SH-SY5Y (cell line): ENCODE measurements around the gene PNPO.

Experiments
- GATA2 ChIP-seq: IDR thresholded peaks from 2 replicates; pipeline ENCODE4 v1.6.1; 2011; ENCODE audit warnings: mild to moderate bottlenecking, low read depth, low read length
- GATA3 ChIP-seq: IDR thresholded peaks from 2 replicates; pipeline ENCODE4 v1.6.1; 2011; ENCODE audit warnings: low read depth, mild to moderate bottlenecking, low read length, moderate library complexity

DNA sequence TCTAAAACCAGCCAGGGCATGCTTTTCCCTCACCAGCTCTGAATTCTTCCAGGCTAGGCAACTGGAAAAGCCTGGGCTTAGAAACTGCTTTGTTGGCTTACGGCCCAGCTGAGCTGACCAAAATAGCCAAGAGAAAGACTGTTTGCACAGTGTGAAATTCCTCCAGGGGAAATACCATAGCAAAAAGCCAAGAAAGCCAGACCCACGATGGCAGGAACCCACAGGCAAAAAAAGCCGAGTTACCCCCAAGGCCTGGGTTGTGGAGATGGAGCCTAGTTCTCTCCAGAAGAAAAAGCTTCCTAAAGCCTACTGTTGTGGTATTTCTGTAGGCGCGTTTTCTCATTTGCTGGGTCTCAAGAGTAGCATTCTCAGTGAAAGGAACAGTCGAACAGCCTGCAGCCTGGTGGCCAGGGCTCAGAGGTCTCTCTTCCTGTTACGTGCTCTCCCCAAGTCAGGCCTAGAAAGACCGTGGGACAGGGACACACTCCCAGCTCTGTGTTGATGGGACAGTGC is 36.1 kb upstream of the PNPO start:
- TF ChIP-seq GATA2 (no peak), GATA3 (no peak)
